Astrocyte of the cerebellum (primary cell): Measurements from ENCODE around the gene GPR137B.
"Not testable (repeated sequence)": the region's sequence is repeated elsewhere in the genome, so short reads cannot be mapped to it uniquely, and the experiment has no call there.

Experiments
- DNase-seq: peaks from one replicate; pipeline ENCODE4 v3.0.0-alpha.2; 2011; ENCODE audit warnings: low read depth
- H3K4me3 ChIP-seq: 2 replicates; pipeline ENCODE4 v1.5.1; 2011; ENCODE audit warnings: mild to moderate bottlenecking, low read depth, low read length, moderate library complexity
- in situ Hi-C: cut with HindIII; loops from 2 replicates; pipeline ENCODE4 v1.10.0; 2017; ENCODE audit warnings: low sequenced_read_pairs
- TF ChIP-seq, protein P1 (sequence below): IDR thresholded peaks from 2 replicates; pipeline ENCODE4 v1.5.1; 2012; ENCODE audit warnings: low read length, low read depth, moderate library complexity, mild to moderate bottlenecking; ENCODE audit errors: missing control alignments

The GPR137B gene

DNA sequence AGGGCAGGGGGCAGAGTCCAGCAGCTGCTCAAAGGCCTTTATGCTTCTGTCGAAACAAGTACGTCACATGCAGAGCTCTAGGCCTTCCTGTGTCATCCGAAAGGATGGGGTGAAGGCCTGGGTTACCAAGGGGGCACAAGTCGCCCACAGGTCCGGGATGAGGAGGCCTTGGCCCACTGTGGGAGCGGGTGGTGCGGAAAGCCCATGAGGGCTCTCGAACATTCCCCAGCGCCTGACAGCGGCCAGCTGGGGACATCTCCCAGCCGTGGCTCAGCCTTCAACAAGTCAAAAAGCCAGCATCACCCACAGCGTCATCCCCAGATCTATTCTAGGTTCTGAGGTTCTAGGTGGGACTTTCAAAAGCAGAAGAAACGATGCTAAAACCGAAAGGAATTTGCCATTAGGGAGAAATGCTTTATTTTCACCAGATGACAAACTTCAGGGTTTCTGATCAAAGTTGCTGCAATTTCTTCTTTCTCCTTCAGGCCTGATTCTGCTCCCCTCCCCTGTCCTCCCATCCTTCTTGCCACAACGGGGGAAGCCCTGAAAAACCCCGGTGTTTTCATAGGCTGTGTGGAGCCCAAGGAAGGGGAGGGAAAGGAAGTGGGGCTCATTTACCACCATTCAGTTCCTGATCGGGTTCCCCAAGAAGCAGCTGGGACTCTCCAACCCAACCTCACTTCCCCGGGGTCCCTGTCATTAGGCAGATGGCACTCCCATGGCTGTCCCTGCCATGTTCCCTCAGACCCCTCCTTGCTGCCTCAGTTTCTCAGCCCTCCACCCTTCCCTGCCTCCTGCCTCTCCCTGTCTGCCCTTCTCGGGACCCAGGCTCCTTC lies 17.6 kb downstream of the GPR137B start:
- DNase-seq: no peak
- no peak overlapping the region for H3K4me3 ChIP-seq
- in situ Hi-C loops: no loop called here
- TF ChIP-seq, protein P1, sequence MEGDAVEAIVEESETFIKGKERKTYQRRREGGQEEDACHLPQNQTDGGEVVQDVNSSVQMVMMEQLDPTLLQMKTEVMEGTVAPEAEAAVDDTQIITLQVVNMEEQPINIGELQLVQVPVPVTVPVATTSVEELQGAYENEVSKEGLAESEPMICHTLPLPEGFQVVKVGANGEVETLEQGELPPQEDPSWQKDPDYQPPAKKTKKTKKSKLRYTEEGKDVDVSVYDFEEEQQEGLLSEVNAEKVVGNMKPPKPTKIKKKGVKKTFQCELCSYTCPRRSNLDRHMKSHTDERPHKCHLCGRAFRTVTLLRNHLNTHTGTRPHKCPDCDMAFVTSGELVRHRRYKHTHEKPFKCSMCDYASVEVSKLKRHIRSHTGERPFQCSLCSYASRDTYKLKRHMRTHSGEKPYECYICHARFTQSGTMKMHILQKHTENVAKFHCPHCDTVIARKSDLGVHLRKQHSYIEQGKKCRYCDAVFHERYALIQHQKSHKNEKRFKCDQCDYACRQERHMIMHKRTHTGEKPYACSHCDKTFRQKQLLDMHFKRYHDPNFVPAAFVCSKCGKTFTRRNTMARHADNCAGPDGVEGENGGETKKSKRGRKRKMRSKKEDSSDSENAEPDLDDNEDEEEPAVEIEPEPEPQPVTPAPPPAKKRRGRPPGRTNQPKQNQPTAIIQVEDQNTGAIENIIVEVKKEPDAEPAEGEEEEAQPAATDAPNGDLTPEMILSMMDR: no peak

DNA sequence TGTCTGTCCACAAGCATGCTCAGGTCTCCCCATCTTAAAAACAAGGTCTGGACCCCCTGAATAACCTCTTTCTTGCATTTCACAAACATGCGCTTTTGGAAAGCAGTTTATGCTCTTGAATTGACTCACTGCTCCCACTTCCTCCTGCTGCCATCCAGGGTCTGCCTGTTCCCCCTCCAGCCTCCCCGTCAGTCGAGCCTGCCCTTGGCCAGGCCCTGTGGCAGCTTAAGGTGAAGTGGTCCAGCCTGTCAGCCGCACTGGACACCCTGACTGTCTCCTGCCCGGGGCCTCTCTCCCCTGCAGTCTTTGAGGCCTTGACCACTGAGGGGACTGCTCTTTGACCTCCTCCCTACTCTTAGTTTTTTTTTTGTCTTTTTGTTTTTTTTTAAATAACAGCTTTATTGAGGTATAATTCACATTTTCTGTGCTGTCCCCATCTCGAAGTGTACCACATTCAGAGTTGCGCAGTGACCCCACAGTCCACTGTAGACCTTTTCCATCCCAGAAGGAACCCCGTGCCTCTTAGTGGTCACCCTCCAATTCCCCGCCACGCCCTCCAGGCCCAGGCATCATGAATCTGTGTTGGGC lies 18.3 kb downstream of the GPR137B start:
- no peak for DNase-seq
- TF ChIP-seq, protein P1: no peak
- no peak overlapping the region for H3K4me3 ChIP-seq
- in situ Hi-C loops: no loop called here

DNA sequence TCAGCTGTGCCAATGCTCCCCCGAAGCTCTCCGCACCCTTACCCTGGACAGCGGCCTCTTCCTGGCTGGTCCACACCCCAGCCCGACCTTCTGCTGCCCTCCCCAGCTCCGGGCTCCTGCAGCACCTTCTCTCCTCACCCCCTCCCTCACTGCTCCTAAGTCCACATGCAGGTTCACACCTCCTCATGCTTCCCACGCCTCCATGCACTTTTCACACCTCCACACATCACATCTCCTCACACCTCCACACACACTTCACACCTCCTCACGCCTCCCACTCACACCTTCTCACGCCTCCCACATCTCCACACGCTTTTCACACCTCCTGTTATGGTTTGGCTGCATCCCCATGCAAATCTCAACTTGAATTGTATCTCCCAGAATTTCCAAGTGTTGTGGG lies 18.9 kb downstream of the GPR137B start:
- TF ChIP-seq, protein P1: no peak
- H3K4me3 ChIP-seq: no peak overlapping the region
- in situ Hi-C loops: no loop called here
- DNase-seq: no peak

DNA sequence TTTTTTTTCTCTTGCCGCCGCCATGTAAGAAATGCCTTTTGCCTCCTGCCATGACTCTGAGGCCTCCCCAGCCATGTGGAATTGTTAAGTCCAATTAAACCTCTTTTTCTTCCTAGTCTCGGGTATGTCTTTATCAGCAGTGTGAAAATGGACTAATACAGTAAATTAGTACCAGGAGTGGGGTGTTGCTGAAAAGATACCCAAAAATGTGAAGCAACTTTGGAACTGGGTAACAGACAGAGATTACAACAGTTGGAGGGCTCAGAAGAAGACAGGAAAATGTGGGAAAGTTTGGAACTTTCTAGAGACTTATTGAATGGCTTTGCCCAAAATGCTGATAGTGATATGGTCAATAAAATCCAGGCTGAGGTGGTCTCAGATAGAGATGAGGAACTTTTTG lies 19.4 kb downstream of the GPR137B start:
- H3K4me3 ChIP-seq, DNase-seq, in situ Hi-C loops: not testable (repeated sequence)

DNA sequence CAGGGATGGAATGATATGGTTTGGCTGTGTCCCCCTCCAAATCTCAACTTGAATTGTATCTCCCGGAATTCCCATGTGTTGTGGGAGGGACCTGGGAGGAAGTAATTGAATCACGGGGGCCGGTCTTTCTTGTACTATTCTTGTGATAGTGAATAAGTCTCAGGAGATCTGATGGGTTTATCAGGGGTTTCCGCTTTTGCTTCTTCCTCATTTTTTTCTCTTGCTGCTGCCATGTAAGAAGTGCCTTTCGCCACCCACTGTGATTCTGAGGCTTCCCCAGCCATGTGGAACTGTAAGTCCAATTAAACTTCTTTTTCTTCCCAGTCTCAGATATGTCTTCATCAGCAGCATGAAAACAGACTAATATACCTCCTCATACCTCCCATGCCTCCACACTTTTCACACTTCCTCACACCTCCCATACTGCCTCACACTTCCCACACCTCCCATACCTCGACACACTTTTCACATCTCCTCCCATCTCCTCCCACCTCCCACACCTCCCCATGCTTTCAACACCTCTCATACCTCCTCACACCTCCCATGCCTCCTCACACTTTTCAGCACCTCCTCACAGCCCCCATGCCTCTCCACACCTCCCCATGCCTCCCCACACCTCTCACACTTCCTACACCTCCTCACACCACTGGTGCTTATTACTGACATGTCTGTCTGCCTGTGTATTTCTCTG lies 21.3 kb downstream of the GPR137B start:
- H3K4me3 ChIP-seq: no peak overlapping the region
- DNase-seq: no peak
- TF ChIP-seq, protein P1: no peak
- in situ Hi-C loops: no loop called here

DNA sequence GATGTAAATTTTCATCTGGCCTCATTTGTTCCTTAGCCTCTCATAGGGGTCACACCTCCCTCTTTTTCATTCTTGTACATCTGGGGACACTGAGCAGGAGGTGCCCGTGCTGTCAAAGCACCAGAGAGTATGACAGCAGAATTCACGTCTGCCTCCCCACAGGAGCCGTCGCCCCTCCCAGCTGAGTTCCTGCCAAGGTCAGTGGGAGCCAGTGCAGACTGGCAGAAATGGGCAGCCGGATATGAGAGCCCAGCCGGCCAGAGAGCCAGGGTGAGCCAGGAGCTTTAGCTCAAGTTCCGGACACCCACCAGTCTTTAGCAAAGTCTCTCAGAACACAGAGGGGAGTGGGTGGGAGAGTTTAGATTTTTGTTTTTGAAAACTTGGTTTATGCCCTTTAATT lies 21.9 kb downstream of the GPR137B start:
- no peak for DNase-seq
- no peak overlapping the region for H3K4me3 ChIP-seq
- in situ Hi-C loops: no loop called here
- TF ChIP-seq, protein P1: no peak
